ENCODE results near the gene KCNK3. TPM values are rescaled to one million over a fixed set of nuclear protein-coding genes. Genes with fewer than 3 reads are reported as not detected.

KCNK3 gene
- total RNA-seq, 4 donors from 2014 or later = 1.6 to 7.7 (median 3.5) TPM

GRCh38 chr2:26718949-26719686 lies 26.6 kb downstream of the KCNK3 start:
- no peak for TF ChIP-seq CTCF (IDR thresholded peaks at IDR 0.05)
- no peak for DNase-seq (ENCODE audit: low spot score)
- no peak for ATAC-seq (ENCODE audit: low FRiP score)

- peak; percentile 58 for ATAC-seq (ENCODE audit: low FRiP score)
- TF ChIP-seq CTCF (IDR thresholded peaks at IDR 0.05) = no peak
Observed at GRCh38 chr2:26720322-26721114, 28.0 kb downstream of the KCNK3 start.

GRCh38 chr2:26721115-26722032 lies 28.9 kb downstream of the KCNK3 start:
- ATAC-seq (ENCODE audit: low FRiP score) (no peak), DNase-seq (ENCODE audit: low spot score) (no peak)
- no peak for TF ChIP-seq CTCF (IDR thresholded peaks at IDR 0.05)

More at GRCh38 chr2:26720322-26721114, 28.0 kb downstream of the KCNK3 start:
- peak; percentile 34 for DNase-seq (ENCODE audit: low spot score)

- ATAC-seq (ENCODE audit: low FRiP score) = no peak
- TF ChIP-seq CTCF (IDR thresholded peaks at IDR 0.05) = no peak
- no peak for DNase-seq (ENCODE audit: low spot score)
Observed at GRCh38 chr2:26722328-26722727, 29.8 kb downstream of the KCNK3 start.

- no peak for ATAC-seq (ENCODE audit: low FRiP score)
- TF ChIP-seq CTCF (IDR thresholded peaks at IDR 0.05) = no peak
- DNase-seq (ENCODE audit: low spot score) = no peak
Observed at GRCh38 chr2:26722911-26723310, 30.4 kb downstream of the KCNK3 start.

GRCh38 chr2:26723475-26723874 lies 31.0 kb downstream of the KCNK3 start:
- ATAC-seq (ENCODE audit: low FRiP score) (no peak), DNase-seq (ENCODE audit: low spot score) (no peak)
- TF ChIP-seq CTCF (IDR thresholded peaks at IDR 0.05) = no peak

All from omental fat pad (tissue), 4 donors.